ENCODE results near the gene TEF.
A peak's percentile ranks its signal among the peaks of the same experiment; 100 is the strongest.
"Not testable (repeated sequence)": the region's sequence is repeated elsewhere in the genome, so short reads cannot be mapped to it uniquely, and the experiment has no call there.

Gene TEF

DNA sequence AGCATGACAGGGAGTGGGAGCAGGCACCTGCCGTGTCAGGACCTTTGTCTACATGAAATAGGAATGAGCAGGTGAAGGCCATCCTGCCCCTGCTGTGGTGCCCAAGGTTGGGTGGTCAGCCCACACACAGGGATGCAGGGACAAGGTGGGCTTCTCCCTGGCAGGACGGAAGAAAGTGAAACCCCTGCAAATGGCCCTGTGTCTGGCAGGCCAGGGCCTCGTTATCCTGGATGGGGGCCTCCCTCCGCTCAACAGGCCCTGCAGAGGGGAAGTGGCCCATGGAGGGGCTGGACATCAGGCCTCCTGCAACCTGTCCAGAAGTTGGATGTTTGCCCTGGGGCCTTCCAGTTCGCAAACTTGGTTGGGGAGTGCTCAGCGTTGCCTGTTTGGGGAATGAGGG, 49.9 kb downstream of the TEF start:
- DNase-seq: no peak

DNA sequence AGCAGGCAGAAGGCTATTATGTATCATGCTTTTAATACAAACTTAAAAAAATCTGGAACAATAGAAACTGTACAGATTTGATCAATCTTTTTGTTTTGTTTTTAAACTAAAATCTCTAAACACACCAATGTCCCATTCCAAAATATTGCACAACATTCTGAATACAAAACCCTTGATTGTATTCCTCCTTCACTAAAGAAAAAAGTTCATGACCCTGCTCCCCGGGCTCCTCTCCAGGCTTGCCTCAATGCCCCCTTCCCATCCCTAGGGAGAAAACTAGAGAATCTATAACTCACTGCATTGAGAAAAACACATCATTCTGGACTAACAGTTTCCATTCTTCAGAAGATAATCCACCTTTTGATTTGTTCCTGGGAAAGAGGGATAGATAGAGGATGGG, 51.7 kb downstream of the TEF start:
- DNase-seq: not testable (repeated sequence)

DNA sequence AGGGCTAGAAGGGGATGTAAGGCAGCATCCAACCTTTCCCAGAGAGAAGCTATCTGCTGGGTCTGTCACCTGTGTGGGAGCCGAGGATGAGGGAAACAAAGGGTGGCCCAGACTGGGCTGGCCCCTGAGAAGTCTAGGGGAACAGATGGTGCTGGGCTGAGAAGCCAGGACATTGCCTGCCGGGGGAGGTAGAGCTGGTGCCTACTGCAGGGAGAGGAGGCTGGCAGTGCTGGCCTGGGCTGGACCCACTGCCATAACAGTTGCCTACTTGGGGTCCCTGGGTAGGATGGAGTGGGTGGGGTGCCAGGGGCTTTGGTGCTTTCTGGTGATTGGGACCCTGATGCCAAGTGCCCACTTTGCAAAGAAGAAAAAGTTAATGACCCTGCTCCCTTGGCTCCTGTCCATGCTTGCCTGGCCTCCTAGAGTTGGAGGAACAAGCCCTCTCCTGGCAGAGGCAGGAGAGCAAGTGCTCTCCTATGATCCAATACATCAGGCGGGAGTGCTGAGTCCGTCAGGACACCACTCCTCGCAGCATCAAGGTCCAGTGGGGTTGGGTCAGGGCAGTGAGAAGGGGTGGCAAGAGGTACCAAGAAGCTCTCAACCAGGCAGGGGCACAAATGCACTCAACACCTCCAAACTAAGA, 52.7 kb downstream of the TEF start:
- DNase-seq: not testable (repeated sequence)

DNA sequence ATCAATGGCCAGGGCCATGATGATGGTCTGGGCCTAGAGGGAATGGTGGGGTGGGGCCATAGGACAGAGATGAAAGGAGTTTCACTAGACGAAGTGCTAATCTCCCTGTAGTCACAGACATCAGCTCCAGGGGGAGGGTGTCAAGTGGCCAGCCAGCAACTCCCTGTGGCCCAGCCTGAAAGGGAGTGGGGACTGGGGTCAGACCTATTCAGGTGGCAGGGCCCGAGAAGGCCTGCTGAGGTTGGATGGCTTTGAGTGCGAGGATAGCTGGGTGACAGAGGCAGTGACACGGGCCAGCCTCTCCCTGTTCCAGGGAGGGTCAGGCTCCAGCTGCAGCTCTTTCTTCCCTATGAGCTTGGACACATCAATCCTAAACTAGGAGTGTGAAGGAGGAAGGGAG, 53.8 kb downstream of the TEF start:
- DNase-seq: no peak

DNA sequence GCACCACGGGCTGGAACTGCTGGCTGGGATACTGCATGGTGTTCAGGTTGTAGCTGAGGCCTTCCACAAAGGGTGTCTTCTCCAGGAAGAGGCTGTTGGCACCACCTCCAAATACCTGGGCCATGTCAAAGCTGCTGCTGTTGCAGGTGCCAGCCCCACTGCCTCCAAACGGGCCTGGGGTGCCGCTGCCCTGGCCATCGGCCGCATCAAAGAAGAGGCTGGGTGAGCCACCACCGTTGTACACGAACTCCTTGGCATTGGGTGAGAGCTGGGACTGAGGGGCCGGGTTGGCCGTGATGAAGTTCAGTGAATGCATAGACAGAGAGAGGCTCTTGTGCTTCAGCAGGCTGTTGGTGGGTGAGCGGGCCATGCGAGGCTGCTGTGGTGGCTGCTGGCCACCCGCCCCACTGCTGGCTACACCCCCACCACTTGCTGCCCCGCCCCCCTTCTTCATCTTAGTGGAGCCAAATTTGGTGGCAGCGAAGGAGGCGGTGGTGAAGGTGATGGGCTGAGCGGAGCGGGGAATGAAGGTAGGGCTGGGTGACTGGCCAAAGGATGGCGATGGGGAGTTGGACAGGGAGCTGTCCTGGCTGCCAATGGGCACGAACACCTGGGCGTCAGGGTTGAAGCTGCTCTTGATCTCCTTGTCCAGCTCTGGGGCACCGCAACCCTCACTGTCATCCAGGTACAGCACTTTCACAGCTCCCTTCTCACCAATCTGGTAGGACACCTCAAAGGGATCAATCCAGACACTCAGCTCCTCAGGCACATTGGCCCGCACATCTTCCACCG, 54.8 kb downstream of the TEF start:
- DNase-seq: no peak

DNA sequence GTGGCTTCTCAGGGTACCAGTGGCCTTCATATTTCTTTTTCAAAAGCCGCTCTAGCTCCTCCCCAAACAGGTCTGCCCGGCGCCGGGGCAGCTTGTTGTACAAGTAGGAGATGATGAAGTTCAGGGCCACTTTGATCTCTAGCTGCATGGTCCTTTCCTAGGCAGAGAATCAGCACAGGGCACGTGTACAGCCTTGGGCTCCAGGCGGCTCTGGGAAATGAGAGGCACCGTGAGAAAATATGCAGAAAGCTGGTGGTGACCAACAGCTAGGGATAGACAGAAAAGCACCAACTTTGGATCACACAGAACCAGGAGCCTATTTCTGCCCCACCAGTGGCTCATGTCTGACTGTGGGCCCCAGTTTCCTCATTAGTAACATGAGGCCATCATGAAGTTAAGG, 55.5 kb downstream of the TEF start:
- DNase-seq: no peak

DNA sequence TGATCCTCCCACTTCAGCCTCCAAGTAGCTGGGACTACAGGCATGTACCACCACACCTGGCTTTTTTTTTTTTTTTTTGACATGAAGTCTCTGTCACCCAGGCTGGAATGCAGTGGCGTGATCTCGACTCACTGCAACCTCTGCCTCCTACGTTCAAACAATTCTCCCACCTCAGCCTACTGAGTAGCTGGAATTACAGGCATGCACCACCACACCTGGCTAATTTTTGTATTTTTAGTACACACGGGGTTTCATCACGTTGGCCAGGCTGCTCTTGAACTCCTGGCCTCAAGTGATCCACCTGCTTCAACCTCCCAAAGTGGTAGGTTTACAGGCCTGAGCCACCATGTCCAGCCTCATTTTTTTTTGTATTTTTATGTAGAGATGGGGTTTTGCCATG, 58.8 kb downstream of the TEF start:
- not testable (repeated sequence) for DNase-seq

DNA sequence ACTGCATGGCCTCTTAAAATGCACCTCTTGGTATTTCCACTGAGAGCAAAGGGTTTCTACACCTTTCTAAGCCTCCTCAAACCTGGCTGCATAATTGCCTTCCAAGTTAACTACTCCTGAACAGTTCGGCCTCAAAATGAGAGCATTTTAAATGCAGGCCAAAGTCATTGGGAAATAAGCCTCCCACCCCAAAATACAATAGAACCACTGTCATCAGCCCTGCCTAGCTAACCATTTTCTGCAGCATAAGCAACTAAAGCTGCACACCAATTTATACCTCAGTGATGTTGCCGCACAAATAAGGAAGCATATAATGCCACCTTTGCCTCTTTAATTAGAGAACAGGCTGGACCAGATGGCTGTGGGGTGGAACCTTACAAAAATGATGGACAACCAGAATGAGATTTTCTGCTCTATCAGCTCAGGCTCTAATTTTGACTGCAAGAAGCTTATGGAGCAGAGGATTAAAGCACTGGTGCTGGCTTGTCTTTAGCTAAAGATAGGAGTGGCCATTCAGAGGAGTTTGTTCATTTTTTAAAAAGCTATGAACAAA, 60.6 kb downstream of the TEF start:
- DNase-seq: no peak

DNA sequence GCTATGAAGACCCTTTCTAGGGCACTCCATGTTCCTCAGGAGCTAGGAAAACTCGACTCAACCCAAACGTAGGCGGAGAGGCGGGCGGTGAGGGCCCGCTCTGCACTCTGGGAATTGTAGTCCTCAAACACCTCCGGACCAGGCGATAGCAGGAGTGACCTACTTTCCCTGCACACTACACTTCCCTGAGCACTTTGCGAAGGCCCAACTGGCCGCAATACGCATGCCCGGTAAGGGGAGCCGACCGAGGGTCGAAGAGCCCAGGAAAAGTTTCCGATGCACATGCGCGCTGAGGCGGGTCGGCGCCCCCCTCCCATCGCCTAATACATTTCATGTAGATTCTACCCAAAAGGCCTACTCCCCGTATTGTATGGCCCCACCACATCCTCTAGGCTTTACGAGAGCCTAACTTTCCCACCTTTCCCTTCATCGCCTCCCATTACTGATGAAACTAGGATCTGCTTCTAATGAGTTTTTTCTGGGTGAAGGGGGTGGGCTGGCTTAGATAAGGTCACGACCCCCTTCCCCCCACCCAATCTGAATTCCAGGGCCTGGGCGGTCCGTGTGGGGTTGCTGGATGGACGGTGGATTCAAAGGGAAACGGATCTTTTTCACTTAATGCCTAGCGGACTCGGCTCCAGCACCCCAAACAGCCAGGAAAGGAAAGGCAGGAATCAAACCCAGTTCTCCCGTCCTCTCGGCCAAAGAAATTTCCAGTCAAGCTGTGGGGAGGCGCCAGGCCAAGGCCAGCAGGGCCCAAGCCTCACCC, 62.8 kb downstream of the TEF start:
- DNase-seq: peak; percentile 91

DNA sequence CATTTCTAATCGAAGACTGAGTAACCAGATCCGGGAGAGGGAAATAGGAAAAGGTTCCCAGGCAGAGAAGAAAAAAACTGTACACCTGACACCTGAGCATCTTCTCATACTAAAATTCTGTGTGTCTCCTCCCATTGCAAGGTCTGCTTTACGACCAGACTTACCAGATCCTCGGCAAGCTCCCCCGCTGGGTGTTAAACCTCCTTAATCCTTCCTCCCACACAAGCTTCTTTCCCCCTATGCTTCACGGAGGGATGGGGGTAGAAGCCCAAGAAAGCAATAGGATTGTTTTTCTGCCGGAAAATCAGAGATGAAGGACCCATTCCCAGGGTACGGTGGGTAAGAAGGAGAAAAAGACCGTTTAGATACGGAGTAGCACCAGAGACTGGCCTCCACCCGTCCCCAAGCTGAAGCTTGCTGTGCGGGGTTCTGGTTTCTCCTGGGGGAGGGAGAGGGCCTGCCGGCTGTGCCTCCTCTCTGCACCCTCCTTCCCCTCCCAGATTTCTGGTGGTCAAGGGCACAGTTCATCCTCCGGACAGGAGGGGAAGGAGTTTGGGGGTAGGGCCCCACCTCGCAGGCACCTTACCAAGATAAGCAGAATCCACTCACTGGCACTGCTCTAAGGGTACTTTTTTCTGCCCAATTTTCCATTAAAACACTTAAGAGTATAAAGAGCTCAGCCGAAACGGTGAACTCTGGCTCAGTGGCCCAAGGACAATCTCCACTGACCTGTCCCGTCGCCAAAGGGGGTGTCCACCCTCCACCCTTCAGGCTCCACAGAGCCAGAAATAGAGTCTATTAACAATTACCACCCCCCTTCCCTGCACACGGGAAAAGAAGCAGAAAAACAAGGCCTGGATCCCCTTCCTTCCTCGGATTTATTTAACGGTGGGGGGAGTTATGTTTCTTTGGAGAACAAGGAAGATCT, 63.7 kb downstream of the TEF start:
- peak; percentile 49 for DNase-seq

DNA sequence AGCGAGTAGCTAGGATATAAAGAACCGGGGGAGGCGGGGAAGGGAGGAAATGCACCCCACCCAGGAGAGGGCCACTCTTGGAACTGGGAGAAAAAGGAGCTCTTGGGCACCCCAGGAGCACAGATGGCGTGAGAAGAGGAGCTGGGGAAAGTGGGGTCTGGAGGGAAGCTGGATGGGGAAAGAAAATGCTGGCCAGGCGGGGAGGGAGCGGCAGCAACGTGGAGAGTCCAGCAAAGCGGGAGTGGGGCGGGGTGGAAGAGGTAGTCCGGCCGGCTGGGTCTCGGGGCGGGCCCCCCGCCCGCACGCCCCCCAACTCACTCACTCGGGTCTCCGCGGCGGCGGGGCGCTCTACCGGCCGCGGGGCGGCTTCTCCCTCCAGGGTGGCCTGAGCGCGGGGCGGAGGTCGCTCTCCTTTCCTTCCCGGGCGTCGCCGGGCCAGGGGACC, 64.3 kb downstream of the TEF start:
- peak; percentile 32 for DNase-seq

DNA sequence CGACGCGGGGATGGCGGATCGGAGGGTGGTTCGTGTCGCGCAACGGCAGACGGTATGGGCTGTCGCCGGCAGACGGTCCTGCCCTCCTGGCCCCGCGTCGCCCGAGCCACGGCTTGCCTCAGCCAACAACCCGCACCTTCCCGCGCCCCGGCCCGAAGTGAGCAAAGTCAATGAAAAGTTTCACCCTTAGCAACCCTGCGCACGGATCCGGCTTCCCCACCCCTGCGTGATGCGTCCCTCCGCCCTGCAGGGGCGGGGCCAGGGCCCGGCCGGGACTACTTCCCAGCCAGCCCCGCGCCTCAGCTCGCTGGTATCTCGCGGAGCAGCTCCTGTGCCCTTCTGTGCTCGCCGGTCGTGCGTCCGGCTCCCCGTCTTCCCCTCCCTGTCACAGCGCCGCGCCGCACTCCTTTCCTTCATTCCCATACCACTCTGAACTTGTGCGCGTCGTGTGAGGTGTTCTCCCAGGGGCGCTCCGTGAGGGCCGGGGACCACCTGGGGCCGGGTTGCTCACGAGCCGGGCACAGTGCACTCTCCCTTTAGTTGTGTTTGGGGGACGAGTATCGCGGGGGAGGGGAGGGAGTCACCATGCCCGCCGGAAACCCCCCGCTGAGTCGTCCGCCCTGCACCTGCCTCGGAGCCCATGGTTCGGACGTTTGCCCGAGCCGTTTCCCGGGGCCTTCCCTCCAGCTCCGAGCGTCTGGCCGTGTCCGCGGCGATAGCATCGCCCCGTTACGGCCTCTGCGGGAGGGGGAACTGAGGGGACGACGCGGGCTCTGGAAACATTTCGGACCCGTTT, 65.1 kb downstream of the TEF start, which contains the start of gene TOB2:
Gene TOB2, minus strand, starts transcription at position 163 of the 796 bp plus-strand sequence. CDS start 9,456 bp downstream, outside the sequence.
- peak; percentile 97 for DNase-seq

DNA sequence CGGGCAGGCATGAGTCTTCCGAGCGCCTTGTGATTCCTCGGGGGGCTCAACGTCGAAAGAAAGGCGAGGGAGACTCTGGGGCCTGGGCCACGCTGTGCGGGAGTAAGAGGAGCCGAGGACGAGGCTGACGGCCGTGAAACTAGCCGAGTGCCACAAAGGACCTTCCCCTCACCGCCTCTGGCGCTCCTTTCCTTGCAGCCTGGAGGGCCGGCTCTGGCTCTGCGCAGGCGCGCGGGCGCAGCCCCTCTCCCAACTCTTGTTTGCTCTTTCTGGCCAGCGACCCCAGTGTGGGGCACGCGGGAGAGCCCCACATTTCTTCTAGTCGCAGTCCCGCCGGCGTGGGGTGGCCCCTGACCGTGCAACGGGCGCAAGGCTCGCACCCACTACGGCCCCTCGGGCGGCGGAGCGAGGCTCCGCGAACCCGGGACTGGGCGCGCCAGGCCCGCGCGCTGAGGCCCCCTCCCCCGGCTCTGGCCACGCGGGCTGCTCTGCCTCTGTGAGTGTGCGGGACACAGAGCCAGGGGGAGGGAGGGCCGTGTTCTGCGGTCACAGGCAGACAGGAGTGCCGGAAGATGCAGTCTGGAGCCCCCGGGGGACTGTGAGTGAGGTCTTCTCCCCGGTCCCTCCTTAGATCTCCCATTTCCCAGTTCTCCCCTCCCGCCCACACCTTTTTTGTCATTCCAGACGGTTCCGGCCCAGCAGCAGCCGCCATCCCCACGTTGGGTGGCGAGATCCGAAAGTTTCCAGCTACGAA, 65.9 kb downstream of the TEF start:
- peak; percentile 73 for DNase-seq

DNA sequence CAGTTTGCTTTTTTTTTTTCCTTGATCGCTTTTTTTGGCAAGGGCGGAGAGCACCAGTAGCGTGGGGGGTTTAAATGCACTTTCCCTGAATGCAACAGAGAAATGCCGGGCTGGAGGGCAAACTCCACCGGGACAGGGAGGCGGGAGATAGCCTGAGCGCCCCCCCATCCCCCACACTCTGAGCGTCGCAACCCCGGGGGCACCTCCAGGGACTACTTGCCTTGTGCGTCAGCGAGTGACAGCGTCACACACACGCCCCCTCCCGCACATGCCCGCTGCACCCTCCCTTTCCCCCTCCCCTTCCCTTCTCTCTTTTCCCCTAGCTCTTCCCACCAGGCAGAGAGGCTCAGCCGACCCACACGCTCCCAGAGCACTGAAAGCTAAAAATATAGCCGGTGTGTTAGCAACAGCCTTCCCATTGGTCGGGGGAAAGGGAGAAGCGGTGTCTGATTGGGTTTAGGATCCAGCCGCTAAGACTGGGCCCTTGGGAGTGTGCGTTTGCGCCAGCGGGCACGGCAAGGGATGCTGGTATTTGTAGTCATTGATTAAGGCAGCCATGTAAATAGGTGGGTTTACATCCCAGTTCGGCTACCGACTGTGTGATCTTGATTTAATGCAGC, 66.6 kb downstream of the TEF start:
- DNase-seq: peak; percentile 97

All from RPMI8226 (cell line).